Dermis blood vessel endothelial cell (primary cell): ENCODE data around the gene ERCC2. TPM values are rescaled to one million over a fixed set of nuclear protein-coding genes. Genes with fewer than 3 reads are reported as not detected.

ENCODE experiments used
- total RNA-seq: library from RNA; depleted of rRNA; stranded (reverse); fragments of >200 nt; gene quantifications from 2 replicates; pipeline ENCODE4 v1.2.3, GENCODE V29; 2014

The ERCC2 gene
- total RNA-seq, 1 donor from 2014 or later: 16.3 TPM

Other genes with a start within 250 kb of the ERCC2 start
- 0.34 and 0.37 TPM in 2 replicates for gene NKPD1, start 209.6 kb downstream of the ERCC2 start, total RNA-seq
- gene TRAPPC6A, start 192.3 kb downstream of the ERCC2 start, total RNA-seq: 8.8 and 36.8 TPM in 2 replicates
- 8.3 and 10.0 TPM in 2 replicates for gene BLOC1S3, start 191.8 kb downstream of the ERCC2 start, total RNA-seq
- 1.7 and 3.1 TPM in 2 replicates for gene EXOC3L2, start 125.2 kb downstream of the ERCC2 start, total RNA-seq
- 14.0 and 32.1 TPM in 2 replicates for gene MARK4, start 119.3 kb downstream of the ERCC2 start, total RNA-seq
- gene CKM, start 47.7 kb downstream of the ERCC2 start, total RNA-seq: not detected in 2 replicates
- gene KLC3, start 29.8 kb downstream of the ERCC2 start, total RNA-seq: 0.17 and 0.60 TPM in 2 replicates
- gene PPP1R13L, start 34.5 kb upstream of the ERCC2 start, total RNA-seq: 10.9 and 21.0 TPM in 2 replicates
- 9.5 and 15.2 TPM in 2 replicates for gene POLR1G, start 36.1 kb upstream of the ERCC2 start, total RNA-seq
- 56.5 and 63.1 TPM in 2 replicates for gene ERCC1, start 53.3 kb upstream of the ERCC2 start, total RNA-seq
- 0.65 and 23.8 TPM in 2 replicates for gene FOSB, start 97.4 kb upstream of the ERCC2 start, total RNA-seq
- 9.0 and 10.2 TPM in 2 replicates for gene RTN2, start 126.5 kb upstream of the ERCC2 start, total RNA-seq
- 0.60 and 1.5 TPM in 2 replicates for gene PPM1N, start 127.9 kb upstream of the ERCC2 start, total RNA-seq
- gene VASP, start 136.9 kb upstream of the ERCC2 start, total RNA-seq: 93.9 and 101 TPM in 2 replicates
- 5.1 and 9.4 TPM in 2 replicates for gene OPA3, start 214.2 kb upstream of the ERCC2 start, total RNA-seq
- gene GPR4, start 231.6 kb upstream of the ERCC2 start, total RNA-seq: 3.2 and 5.0 TPM in 2 replicates